GM18909 (cell line): ENCODE results near the gene DYNLT2.

ENCODE experiments used
- ATAC-seq: cut with Tn5 transposase; IDR thresholded peaks from one replicate; pipeline ENCODE4 v1.9.1; 2021; ENCODE audit warnings: mild to moderate bottlenecking; ENCODE audit not compliant: unreplicated experiment, poor library complexity

Gene DYNLT2, protein sequence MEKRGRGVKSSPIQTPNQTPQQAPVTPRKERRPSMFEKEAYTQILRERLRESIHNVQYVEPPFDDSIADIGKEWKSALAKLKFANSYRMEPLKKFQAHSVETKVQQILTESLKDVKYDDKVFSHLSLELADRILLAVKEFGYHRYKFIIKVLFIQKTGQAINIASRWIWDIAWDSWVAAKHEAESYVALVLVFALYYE

DNA sequence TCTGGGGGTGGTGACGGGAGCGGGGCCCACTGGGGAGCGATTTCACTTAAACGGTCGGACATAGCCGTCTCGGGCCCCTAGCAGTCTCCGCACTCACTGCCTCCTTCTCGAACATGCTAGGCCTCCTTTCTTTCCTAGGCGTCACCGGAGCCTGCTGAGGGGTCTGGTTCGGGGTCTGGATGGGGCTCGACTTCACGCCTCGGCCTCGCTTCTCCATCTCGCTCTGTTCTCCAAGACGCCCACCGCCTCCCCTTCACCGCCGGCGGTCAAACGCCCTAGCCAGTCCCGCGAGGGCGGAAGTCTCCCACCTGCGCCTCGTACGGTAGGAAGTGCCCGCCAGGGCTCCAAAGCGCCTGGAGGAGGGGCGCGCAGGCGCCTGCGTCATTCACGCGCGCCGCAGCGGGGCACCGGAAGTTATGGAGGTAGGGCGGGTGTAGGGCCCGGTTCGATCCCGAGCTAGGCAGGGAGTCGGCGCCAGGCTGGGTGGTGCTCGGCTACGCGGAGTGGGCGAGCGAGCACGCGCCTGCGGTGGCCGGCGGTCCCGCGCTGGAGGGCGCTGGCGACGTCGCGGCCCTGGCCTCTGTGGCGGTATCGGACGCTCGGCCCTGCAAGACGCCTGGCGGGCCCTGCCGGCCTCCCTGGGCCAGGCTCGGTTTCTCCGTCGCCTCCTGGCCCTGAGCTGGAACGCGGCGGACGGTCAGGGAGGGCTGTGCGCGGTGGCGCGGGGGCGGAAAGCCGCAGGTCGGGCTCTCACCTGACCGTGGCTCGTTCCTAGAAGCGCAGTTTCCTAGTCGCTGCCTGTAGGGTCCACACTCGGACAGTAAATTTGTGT is at the start of gene DYNLT2, which contains the start of gene ERMARD:
DYNLT2 (minus strand) TSS at position 331 of the 832 bp plus-strand sequence; CDS start at position 217, 114 bp downstream.
ERMARD (plus strand) TSS at position 381 of the 832 bp plus-strand sequence; CDS start at position 417, 36 bp downstream.
- peak; percentile 97 for ATAC-seq

DNA sequence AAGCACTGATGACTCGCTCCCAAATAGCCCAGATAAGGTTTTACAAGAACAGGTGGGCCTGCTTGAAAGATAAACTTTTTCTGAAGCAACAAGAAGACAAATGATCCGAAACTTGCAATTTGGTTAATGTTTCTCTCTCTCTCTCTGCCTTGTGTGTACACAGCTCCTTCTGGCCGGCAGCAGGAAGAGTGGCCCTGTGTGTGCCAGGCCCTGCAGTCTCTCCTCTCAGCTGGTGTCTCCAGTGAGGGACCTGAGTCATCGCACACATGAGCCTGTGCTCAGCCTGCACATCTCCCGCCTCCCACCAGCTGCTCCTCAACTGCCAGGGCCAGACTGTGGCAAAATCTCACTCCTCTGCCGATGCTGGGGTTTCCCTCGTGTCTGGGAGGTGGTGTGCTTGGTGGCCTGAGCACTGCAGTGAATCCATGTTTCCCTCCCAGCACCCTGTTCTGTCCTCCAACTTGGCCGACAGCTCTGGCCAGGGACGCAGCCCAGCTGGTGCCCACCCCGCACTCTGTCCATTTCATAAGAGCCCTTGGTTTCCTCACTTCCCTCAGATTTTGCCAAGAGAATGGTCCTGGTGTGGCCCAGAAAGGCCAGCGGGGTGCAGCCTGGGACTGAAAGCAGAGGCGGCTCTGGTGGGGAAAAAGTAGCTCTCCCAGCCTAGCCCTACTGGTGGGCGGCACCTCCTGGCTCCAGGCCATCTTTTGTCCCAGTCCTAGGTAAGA is 49.5 kb upstream of the DYNLT2 start:
- peak; percentile 49 for ATAC-seq

- no peak for ATAC-seq
Observed at GRCh38 chr6:169800116-169800667, 48.8 kb upstream of the DYNLT2 start.

GRCh38 chr6:169799474-169799926 is 48.1 kb upstream of the DYNLT2 start:
- no peak for ATAC-seq

- ATAC-seq = no peak
Observed at GRCh38 chr6:169798764-169799473, 47.5 kb upstream of the DYNLT2 start.

DNA sequence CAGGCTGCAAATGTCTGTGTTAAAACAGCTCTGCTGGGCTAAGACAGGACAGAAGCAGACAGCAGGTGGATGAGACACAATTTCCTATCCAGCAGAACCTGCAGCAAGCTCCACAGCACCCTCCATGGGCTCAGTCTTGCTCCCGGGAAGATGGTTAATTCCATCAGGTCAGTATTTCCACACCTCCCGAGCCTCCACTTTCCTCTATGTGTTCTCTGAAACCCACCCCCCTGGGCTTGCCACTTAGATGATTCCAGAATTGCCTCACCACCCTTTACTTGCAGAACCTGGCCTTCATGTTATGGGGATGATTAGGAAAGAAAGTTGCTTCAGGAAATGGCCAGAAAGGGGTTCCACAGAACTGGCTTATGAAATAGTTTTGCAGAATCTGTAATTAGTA is 43.8 kb upstream of the DYNLT2 start:
- no peak for ATAC-seq

DNA sequence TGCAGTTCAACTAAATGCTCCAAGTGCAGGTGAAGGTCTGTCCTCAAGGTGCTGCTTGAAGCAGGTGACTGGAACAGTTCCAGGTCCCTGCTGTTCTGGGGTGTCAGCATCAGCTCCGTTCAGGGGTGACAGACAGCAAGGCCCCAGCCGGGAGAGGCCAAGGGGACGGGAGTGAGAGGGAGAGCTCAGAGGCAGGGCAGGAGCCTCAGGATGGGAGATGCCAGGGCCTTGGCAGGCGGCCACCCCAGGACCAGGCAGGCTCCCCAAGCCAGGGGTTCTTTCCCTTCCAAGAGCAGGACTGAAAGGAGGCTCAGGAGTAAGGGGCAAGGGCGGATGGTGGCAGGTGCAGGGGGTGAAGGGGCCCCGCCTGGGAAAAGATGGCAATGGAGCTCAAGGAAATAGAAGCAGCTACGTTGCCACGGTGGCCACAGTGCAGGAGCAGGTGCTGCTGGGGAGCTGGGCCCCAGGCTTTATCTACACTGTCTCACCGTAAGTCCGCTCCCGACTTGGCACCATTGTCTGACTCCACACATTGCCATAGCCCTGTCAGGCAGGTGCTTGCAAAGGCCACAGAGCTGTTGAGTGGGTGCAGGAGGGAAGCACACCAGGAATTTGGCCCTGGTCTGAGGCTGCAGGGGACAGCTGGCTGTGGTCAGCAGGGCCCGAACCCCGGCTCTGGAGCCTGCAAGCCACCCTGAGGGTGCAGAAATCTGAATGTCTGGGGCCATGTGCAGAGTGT is 43.1 kb upstream of the DYNLT2 start:
- no peak for ATAC-seq

DNA sequence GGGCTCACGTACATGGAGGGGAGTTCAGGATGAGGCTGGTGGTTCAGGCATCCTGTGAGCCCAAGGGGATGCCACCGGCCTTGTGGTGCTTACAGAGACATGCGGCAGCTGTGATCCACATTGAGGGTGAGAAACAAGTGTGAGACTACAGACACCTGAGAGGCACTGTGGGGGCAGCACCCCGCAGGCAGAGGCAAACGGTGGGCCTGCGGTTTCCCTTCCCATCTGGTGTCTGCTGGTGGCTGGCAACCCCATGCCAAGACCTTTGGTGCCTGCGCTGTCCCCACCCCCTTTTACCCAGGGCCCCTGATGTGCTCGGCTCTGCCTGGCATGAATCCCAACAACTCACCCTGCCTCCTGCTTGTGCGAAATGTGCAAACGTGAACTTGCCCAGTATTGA is 42.0 kb upstream of the DYNLT2 start:
- no peak for ATAC-seq

DNA sequence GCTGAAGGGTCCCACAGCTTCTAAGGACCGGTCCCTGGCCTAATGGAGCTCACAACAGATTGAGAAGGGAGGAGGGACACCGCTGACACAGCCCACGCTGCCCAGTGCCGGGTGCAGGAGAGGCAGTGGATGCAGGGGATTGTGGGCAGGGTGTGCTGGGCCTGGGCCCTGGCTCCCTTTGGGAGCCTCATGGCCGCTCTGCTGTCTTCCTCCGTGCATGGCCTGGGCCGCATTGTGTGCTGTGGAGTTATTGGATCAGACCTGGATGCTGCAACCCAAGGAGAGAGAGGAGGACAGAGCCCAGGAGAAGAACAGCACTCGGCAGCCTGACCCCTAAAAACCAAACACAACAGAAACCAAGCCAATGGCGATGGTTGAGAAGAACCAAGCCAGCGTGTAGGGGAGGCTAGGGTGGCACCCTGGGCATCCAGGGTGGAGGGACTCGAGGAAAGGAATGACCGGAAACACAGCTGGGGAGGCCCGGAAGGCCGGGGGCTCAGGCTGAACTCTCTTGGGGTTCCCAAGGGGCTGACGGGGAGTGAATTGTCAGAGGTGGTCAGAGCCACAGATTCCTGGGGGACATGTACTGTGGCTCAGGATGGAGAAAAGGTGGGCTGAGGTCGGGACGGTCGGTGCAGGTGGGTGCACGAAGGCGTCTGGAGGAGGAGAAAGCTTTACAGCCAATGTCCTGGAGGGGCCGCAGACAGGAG is 41.1 kb upstream of the DYNLT2 start:
- ATAC-seq = no peak

DNA sequence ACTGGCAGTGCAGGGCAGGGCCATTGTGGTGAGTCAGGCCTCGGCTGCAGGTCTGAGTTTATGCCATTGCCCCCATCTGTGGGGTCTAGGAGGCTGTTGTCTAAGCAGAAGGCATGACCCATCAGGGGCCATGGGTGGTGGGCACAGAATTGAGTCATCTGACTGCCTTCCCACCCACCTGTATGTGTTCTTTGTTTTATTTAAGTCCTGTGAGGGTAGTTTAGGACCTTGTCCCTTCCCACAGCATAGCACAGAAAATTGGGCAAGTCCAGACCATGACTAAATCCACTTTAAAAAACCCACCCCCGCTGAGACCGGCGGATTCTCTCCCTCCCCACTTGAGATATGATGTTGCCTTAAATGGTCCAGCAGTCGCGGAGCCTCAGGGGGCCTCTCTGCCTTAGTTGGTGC is 40.4 kb upstream of the DYNLT2 start:
- ATAC-seq = no peak

GRCh38 chr6:169789944-169790927 is 38.9 kb upstream of the DYNLT2 start:
- ATAC-seq = peak; percentile 95

GRCh38 chr6:169789146-169789943 is 38.0 kb upstream of the DYNLT2 start:
- ATAC-seq = no peak

DNA sequence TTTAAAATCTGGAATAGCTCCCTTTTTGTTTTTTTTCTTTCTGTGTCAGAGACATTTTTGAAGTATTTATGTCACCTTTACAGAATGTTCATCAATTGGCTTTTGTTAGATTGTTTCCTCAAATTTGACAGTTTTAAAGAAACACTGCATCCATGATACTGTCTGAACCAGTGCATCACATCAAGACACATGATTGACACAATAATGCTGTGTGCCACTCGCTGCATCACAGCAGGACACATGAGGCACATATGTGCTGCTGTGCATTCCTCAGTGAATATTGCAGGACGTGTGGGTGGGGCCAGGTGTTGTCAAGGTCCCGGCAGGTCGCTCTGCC is 37.4 kb upstream of the DYNLT2 start:
- no peak for ATAC-seq

- no peak for ATAC-seq
Observed at GRCh38 chr6:169787797-169788196, 36.4 kb upstream of the DYNLT2 start.

DNA sequence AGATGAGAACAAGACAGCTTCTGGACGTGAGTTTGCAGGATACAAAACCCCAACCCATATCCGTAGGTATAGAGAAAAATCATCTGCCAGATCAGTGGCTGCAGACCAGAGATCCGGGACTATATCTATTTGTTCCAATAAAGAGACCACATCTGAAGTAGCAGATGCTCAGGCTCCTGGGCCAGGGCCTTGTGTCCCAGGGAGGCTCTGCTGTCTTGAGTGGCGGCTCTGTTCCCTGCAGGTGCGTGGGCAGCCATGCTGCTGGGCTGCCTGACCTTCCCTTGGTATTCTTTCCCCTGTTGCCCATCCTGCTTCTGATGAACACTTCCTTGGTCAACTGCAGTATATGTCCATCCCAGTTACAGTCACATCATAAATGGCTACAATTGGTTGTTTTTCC is 35.0 kb upstream of the DYNLT2 start:
- no peak for ATAC-seq

- no peak for ATAC-seq
Observed at GRCh38 chr6:169785566-169785965, 34.2 kb upstream of the DYNLT2 start.

- no peak for ATAC-seq
Observed at GRCh38 chr6:169784821-169785340, 33.5 kb upstream of the DYNLT2 start.
